ENCODE results near the gene LMNTD1. TPM values are rescaled to one million over a fixed set of nuclear protein-coding genes. Genes with fewer than 3 reads are reported as not detected.
"Not testable (repeated sequence)": the region's sequence is repeated elsewhere in the genome, so short reads cannot be mapped to it uniquely, and the experiment has no call there.

Gene LMNTD1
- not detected for total RNA-seq
- long read RNA-seq, result 0 reads

GRCh38 chr12:25553098-25553497, at the start of gene LMNTD1:
LMNTD1 (minus strand) TSS chr12:25553283; CDS start chr12:25552959, 324 bp downstream.
- DNase-seq (no peak), ATAC-seq (no peak)
- intact Hi-C loops (cut with DNase I, micrococcal nuclease), result no loop called here

- intact Hi-C loops (cut with DNase I, micrococcal nuclease), result no loop called here
- DNase-seq (no peak), ATAC-seq (no peak)
These were observed 45.9 kb upstream of the LMNTD1 start for GRCh38 chr12:25598956-25599355.

DNA sequence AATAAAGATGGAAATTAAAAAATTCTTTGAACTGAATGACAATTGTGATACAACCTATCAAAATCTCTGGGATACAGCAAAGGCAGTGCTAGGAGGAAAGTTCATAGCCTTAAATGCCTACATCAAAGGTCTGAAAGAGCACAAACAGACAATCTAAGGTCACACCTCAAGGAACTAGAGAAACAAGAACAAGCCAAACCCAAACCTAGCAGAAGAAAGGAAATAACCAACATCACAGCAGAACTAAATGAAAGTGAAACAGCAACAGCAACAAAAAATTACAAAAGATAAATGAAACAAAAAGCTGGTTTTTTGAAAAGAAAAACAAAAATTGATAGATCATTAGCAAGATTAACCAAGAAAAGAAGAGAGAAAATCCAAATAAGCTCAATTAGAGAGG, 42.4 kb upstream of the LMNTD1 start:
- ATAC-seq; intact Hi-C loops (cut with DNase I, micrococcal nuclease): not testable (repeated sequence)

DNA sequence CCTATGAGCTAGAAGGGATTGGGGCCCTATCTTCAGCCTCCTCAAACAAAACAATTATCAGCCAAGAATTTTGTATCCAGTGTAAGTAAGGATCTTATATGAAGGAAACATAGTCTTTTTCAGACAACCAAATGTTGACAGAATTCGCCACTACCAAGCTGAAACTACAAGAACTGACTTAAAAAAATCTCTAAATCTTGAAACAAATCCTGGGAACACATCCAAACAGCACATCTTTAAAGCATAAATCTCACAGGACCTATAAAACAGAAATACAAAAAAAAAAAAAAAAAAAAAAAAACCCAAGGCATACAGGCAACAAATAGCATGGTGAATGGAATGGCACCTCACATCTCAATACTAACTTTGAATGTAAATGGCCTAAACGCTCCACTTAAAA, 41.3 kb upstream of the LMNTD1 start:
- ATAC-seq (no peak), DNase-seq (no peak)
- intact Hi-C loops (cut with DNase I, micrococcal nuclease), result no loop called here

More for the DNA sequence above, 42.4 kb upstream of the LMNTD1 start:
- not testable (repeated sequence) for DNase-seq

- intact Hi-C loops (cut with DNase I, micrococcal nuclease), result no loop called here
- no peak for DNase-seq
- ATAC-seq, result no peak
These were observed 39.8 kb upstream of the LMNTD1 start for GRCh38 chr12:25592725-25593495.

DNA sequence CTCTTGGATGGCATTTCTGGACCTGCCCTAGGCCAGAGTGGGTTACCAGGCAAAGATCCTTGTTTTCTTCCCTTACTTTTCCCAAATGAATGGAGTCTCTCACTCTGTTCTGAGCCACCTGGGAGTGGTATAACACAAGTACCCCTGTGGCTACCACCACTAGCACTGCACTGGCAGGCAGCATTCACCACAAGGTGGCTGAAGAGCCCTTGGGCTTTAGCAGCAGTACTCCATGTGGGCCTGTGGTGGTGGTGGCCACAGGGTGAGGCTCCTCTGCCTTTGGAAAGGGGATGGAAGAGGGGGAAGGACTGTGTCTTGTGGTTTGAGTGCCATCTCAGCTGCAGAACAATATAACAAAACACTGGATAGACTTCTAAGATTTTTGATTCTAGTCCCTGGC, 38.1 kb upstream of the LMNTD1 start:
- ATAC-seq, result no peak
- intact Hi-C loops (cut with DNase I, micrococcal nuclease), result no loop called here

GRCh38 chr12:25590011-25590721, 37.1 kb upstream of the LMNTD1 start:
- no peak for DNase-seq
- intact Hi-C loops (cut with DNase I, micrococcal nuclease), result no loop called here
- ATAC-seq, result no peak

More for the DNA sequence above, 38.1 kb upstream of the LMNTD1 start:
- no peak for DNase-seq

DNA sequence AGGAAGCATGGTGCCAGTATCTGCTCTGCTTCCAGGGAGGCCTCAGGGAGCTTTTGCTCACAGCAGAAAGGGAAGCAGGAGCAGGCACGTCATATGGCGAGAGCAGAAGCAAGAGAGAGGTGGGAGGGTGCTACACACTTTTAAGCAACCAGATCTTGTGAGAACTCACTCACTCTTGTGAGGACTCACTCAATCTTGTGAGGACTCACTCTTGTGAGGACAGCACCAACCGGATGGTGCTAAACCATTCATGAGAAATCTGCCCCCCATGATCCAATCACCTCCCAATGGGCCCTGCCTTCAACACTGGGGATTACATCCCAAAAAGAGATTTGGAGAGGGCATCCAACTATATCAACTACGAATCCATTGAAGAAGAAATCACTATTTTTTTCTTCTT, 34.3 kb upstream of the LMNTD1 start:
- intact Hi-C loops (cut with DNase I, micrococcal nuclease), result no loop called here

GRCh38 chr12:25585662-25586061, 32.6 kb upstream of the LMNTD1 start:
- intact Hi-C loops (cut with DNase I, micrococcal nuclease), result no loop called here
- DNase-seq (no peak), ATAC-seq (no peak)

More for the DNA sequence above, 34.3 kb upstream of the LMNTD1 start:
- no peak for DNase-seq
- no peak for ATAC-seq

GRCh38 chr12:25585021-25585523, 32.0 kb upstream of the LMNTD1 start:
- intact Hi-C loops (cut with DNase I, micrococcal nuclease), result no loop called here
- ATAC-seq (no peak), DNase-seq (no peak)

DNA sequence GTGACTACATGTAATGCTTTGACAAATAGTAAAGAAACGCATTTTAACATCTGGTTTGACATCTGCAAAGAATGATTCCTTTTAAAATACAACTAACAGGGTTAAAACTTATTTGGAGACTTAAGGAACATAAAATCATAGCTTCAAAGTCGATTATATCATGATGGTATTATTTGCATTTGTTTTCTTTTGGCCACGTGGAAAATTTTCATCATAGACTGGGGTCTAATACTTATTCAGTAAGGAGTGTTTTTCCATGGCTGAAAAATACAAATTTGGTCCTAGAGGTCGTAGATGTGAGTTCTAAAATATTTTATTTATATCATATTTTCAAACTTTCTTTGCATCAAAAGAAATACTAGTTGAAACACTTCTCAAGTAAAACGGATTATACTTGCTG, 31.5 kb upstream of the LMNTD1 start:
- DNase-seq (no peak), ATAC-seq (no peak)
- intact Hi-C loops (cut with DNase I, micrococcal nuclease), result no loop called here

DNA sequence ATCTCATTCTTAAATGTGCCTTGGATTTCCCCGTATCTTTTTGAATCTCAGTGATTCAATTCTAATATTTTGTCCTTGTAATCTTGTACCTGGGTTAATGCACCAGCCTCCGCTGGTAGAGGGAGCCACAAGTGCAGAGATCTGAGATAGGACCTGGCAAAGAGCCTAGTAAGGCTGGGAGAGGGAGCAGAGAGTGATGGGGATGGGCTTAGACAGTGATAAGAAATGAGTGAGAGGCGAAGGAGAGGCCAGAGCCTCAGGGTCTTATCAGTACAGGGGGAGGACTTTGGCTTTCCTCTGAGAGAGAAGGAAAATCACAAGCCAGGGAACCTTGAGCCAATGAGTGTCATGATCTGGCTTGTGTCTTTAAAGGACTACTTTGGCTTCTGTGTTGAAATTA, 30.5 kb upstream of the LMNTD1 start:
- DNase-seq, result no peak
- no peak for ATAC-seq
- intact Hi-C loops (cut with DNase I, micrococcal nuclease), result no loop called here

- intact Hi-C loops (cut with DNase I, micrococcal nuclease), result no loop called here
These were observed 28.0 kb upstream of the LMNTD1 start for GRCh38 chr12:25581067-25581466.

DNA sequence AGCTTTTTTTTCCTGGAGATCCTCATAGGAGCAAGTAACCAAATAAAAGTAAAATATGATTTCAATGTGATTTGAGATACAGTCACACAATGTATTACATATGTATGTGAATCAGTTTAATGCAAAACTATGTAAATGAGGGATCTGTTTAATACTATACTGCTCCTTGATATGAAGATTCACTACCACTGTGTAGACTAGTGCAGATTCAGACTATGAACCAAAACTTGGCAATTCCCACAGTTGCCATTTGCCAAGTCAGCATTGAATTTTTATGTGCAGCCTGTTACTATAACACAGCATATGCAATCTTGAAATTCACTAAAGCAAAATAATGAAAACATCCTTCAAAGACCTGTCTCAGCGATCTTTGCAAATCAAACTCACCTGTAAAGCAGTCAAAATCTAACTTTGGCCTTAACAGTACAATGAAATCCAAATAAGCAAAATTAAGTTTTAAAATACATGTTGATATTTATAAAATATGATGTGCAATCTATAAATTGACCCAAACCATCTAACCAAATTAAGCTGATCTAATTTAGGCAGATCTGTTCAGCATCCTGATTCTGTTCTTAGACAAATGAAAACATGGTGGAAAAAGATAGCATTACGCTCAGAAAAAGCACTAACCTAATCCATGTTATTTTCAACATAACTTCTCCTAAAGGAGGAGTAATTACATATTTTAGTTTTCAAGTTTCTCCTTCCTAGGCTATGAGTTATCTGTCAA, 25.5 kb upstream of the LMNTD1 start:
- ATAC-seq (no peak), DNase-seq (no peak)
- intact Hi-C loops (cut with DNase I, micrococcal nuclease), result no loop called here

More at GRCh38 chr12:25581067-25581466, 28.0 kb upstream of the LMNTD1 start:
- ATAC-seq (no peak), DNase-seq (no peak)

DNA sequence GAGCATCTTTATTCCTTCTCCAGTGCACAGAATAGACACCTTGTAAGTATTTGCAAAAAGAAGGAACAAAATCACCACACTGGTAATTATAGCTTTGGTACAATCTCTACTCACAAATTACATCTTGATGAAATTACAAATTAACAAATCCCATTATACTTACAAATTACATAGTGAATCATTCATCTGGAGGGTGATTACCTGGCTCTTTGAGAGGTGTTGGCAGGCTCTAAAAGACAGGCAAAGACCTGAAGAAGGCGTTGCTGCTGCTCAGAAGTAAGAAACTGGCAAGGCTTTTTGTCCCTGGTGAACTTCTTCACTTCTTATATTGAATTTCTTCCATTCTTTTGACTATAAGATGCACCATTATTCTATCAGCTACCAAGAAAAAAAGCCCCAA, 21.7 kb upstream of the LMNTD1 start:
- DNase-seq (no peak), ATAC-seq (no peak)
- intact Hi-C loops (cut with DNase I, micrococcal nuclease), result no loop called here

GRCh38 chr12:25573346-25573745, 20.3 kb upstream of the LMNTD1 start:
- ATAC-seq, result no peak
- intact Hi-C loops (cut with DNase I, micrococcal nuclease), result no loop called here
- no peak for DNase-seq

DNA sequence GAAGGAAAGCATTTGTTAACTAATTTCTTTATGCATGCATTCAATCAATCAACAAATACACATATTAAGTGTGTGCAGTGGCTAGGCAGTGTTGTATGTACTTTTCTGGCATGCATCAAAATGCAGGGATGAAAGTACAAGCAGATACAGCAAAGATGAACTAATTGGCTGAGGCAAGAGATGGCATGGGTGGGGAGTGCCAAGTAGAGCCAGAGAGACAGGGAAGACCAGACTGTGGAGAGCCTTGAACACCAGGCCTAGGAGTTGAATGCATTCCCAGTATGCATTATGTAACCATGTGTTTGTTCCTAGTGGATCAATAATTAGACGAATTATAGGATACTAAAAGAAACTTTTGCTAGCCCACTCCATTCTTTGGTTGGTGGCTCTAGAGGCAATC, 17.3 kb upstream of the LMNTD1 start:
- no peak for ATAC-seq
- intact Hi-C loops (cut with DNase I, micrococcal nuclease), result no loop called here

DNA sequence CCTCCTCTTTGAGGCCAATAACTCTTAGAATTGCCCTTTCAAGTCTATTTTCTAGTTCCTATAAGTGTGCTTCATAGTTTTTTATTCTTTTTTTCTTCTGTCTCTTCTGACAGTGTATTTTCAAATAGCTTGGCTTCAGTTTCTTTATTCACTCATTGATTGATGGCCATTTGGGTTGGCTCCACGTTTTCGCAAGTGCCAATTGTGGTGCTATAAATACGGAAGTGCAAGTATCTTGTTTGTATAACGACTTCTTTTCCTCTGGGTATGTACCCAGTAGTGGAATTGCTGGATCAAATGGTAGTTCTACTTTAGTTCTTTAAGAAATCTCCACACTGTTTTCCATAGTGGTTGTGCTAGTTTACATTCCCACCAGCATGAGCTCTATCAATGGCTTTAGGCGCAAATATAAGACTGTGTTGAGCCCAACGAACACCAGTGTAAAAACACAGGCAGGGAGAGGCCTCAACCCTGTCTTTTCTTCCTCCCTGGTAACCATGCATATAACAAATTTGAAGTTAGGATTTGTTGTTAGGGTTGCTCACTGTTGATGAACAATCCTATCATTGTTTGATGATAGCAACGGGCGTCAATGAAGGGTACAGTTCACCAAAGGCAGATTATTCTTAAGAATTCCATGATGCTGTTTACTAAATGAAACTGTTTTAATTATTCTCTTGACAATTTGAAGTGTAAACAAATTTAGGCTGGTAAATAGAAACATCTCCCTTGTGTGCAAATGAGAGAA, 13.3 kb upstream of the LMNTD1 start:
- DNase-seq, result no peak
- intact Hi-C loops (cut with DNase I, micrococcal nuclease), result no loop called here
- no peak for ATAC-seq

More for the DNA sequence above, 17.3 kb upstream of the LMNTD1 start:
- DNase-seq, result no peak

GRCh38 chr12:25558586-25558985, 5.5 kb upstream of the LMNTD1 start:
- ATAC-seq (no peak), DNase-seq (no peak)
- intact Hi-C loops (cut with DNase I, micrococcal nuclease), result no loop called here
